HEK293 (cell line): ENCODE data around the gene FAM83F.

ENCODE experiments used
- CTCF ChIP-seq: fragments of 450-650 bp; formaldehyde crosslinking; IDR thresholded peaks from 2 replicates; pipeline ENCODE4 v1.5.1; 2016; ENCODE audit warnings: missing biosample characterization, missing genetic modification characterization
- IKZF3 ChIP-seq: fragments of 450-650 bp; IDR thresholded peaks from 2 replicates; pipeline ENCODE4 v1.5.0; 2018; ENCODE audit warnings: missing biosample characterization, mild to moderate bottlenecking, missing genetic modification characterization, moderate library complexity
- PRDM10 ChIP-seq: fragments of 450-650 bp; formaldehyde crosslinking; IDR thresholded peaks from 2 replicates; pipeline ENCODE4 v1.5.1; 2016; ENCODE audit warnings: missing biosample characterization, missing genetic modification characterization
- YY1 ChIP-seq: fragments of 450-650 bp; formaldehyde crosslinking; IDR thresholded peaks from 2 replicates; pipeline ENCODE4 v1.5.1; 2018; ENCODE audit warnings: missing biosample characterization, missing genetic modification characterization
- YY2 ChIP-seq: fragments of 450-650 bp; formaldehyde crosslinking; IDR thresholded peaks from 2 replicates; pipeline ENCODE4 v1.5.1; 2016; ENCODE audit warnings: missing biosample characterization, missing genetic modification characterization
- ZBTB10 ChIP-seq: fragments of 450-650 bp; formaldehyde crosslinking; IDR thresholded peaks from 2 replicates; pipeline ENCODE4 v1.5.1; 2016; ENCODE audit warnings: missing biosample characterization, missing genetic modification characterization
- ZBTB48 ChIP-seq: fragments of 450-650 bp; formaldehyde crosslinking; IDR thresholded peaks from 2 replicates; pipeline ENCODE4 v1.5.1; 2016; ENCODE audit warnings: missing biosample characterization, missing genetic modification characterization
- ZNF114 ChIP-seq: fragments of 450-650 bp; formaldehyde crosslinking; IDR thresholded peaks from 2 replicates; pipeline ENCODE4 v1.5.0; 2017; ENCODE audit warnings: missing biosample characterization, missing genetic modification characterization
- ZNF155 ChIP-seq: fragments of 450-650 bp; formaldehyde crosslinking; IDR thresholded peaks from 2 replicates; pipeline ENCODE4 v1.5.1; 2016; ENCODE audit warnings: missing biosample characterization, missing genetic modification characterization
- ZNF174 ChIP-seq: fragments of 450-650 bp; formaldehyde crosslinking; IDR thresholded peaks from 2 replicates; pipeline ENCODE4 v1.5.0; 2017; ENCODE audit warnings: missing biosample characterization, mild to moderate bottlenecking, missing genetic modification characterization
- ZNF416 ChIP-seq: fragments of 450-650 bp; formaldehyde crosslinking; IDR thresholded peaks from 2 replicates; pipeline ENCODE4 v1.5.1; 2016; ENCODE audit warnings: missing biosample characterization, missing genetic modification characterization
- ZNF639 ChIP-seq: fragments of 450-650 bp; formaldehyde crosslinking; IDR thresholded peaks from 2 replicates; pipeline ENCODE4 v1.5.1; 2016; ENCODE audit warnings: missing biosample characterization, missing genetic modification characterization
- ZNF704 ChIP-seq: fragments of 450-650 bp; formaldehyde crosslinking; IDR thresholded peaks from 2 replicates; pipeline ENCODE4 v1.5.1; 2016; ENCODE audit warnings: missing biosample characterization, missing genetic modification characterization
- ZSCAN5A ChIP-seq: fragments of 450-650 bp; formaldehyde crosslinking; IDR thresholded peaks from 2 replicates; pipeline ENCODE4 v1.5.1; 2016; ENCODE audit warnings: missing biosample characterization, missing genetic modification characterization

- TF ChIP-seq CTCF (tag by site-specific recombination) (no peak), PRDM10 (tag by site-specific recombination) (no peak), ZNF639 (no peak), YY2 (tag by site-specific recombination) (no peak), YY1 (no peak), ZBTB10 (tag by site-specific recombination) (no peak), IKZF3 (tag by site-specific recombination) (no peak), ZNF704 (tag by site-specific recombination) (no peak), ZBTB48 (tag by site-specific recombination) (no peak), ZSCAN5A (tag by site-specific recombination) (no peak), ZNF114 (tag by site-specific recombination) (no peak), ZNF416 (tag by site-specific recombination) (no peak), ZNF155 (no peak), ZNF174 (tag by site-specific recombination) (no peak)
Observed at GRCh38 chr22:40021401-40022000, 26.7 kb downstream of the FAM83F start.
